Naive thymus-derived CD4-positive, alpha-beta T cell (primary cell): ENCODE measurements around the gene ZNF839. TPM values are rescaled to one million over a fixed set of nuclear protein-coding genes. Genes with fewer than 3 reads are reported as not detected.
A peak's percentile ranks its signal among the peaks of the same experiment; 100 is the strongest.
"Not testable (repeated sequence)": the region's sequence is repeated elsewhere in the genome, so short reads cannot be mapped to it uniquely, and the experiment has no call there.

Experiments
- ATAC-seq: fragments of 150-1000 bp; cut with Tn5 transposase; 2 replicates; pipeline ENCODE4 v1.10.0; 2021; ENCODE audit warnings: mild to moderate bottlenecking, moderate library complexity
- CTCF ChIA-PET: fragments of 350-600 bp; sonication (Branson Sonifier 250); formaldehyde crosslinking; loops from one replicate; lab custom pipeline; 2021; ENCODE audit warnings: antibody characterized with exemption; lab: Charles Lee
- POLR2A ChIA-PET: fragments of 350-600 bp; sonication (Branson Sonifier 250); formaldehyde crosslinking; loops from one replicate; lab custom pipeline; 2021; ENCODE audit warnings: antibody characterized with exemption, inconsistent platforms; lab: Charles Lee
- DNase-seq, 9 donors: peaks; one replicate each; pipeline versions ENCODE4 v3.0.0 to v3.0.0-alpha.2; 2020 to 2022; ENCODE audit warnings: mixed read lengths in 1 of 9
- H3K27ac ChIP-seq: one replicate; pipeline ENCODE4 v1.7.0; 2013; ENCODE audit warnings: mild to moderate bottlenecking, low read depth, low read length, moderate library complexity
- H3K27me3 ChIP-seq, 2 donors: one replicate each; pipeline ENCODE4 v1.7.0; 2013; ENCODE audit warnings: low read length in 2 of 2, mild to moderate bottlenecking in 2 of 2, moderate library complexity in 2 of 2; ENCODE audit not compliant: control insufficient read depth in 2 of 2, insufficient read depth in 2 of 2
- H3K36me3 ChIP-seq, 3 experiments: 1 replicate in 2 of 3; 2 replicates in 1 of 3; pipeline ENCODE4 v1.7.0; 2013; ENCODE audit warnings: low read length in 3 of 3, mild to moderate bottlenecking in 3 of 3, moderate library complexity in 1 of 3; ENCODE audit not compliant: insufficient read depth in 3 of 3, control insufficient read depth in 2 of 3
- H3K4me1 ChIP-seq, 2 donors: one replicate each; pipeline ENCODE4 v1.7.0; 2013; ENCODE audit warnings: low read length in 2 of 2, mild to moderate bottlenecking in 2 of 2, moderate library complexity in 1 of 2; ENCODE audit not compliant: control insufficient read depth in 2 of 2, insufficient read depth in 2 of 2
- H3K4me3 ChIP-seq: 2 replicates; pipeline ENCODE4 v1.7.0; 2013; ENCODE audit warnings: mild to moderate bottlenecking, low read length
- H3K9me3 ChIP-seq, 3 experiments: 1 replicate in 2 of 3; 2 replicates in 1 of 3; pipeline ENCODE4 v1.7.0; 2013; ENCODE audit warnings: low read length in 3 of 3; ENCODE audit not compliant: control insufficient read depth in 2 of 3
- H3K27ac Mint-ChIP-seq, 9 donors: one replicate each; pipeline ENCODE4 v1.8.0; 2020 to 2022; ENCODE audit warnings: mixed read lengths in 9 of 9, mild to moderate bottlenecking in 8 of 9, moderate library complexity in 5 of 9, inconsistent platforms in 2 of 9
- H3K27me3 Mint-ChIP-seq, 5 donors: one replicate each; pipeline ENCODE4 v1.8.0; 2021 to 2022; ENCODE audit warnings: mixed read lengths in 5 of 5, mild to moderate bottlenecking in 1 of 5
- H3K36me3 Mint-ChIP-seq, 5 donors: one replicate each; pipeline ENCODE4 v1.8.0; 2020 to 2022; ENCODE audit warnings: mixed read lengths in 5 of 5, mild to moderate bottlenecking in 3 of 5, inconsistent platforms in 1 of 5
- H3K4me1 Mint-ChIP-seq, 7 donors: one replicate each; pipeline ENCODE4 v1.8.0; 2020 to 2022; ENCODE audit warnings: mixed read lengths in 7 of 7, mild to moderate bottlenecking in 3 of 7, inconsistent platforms in 1 of 7
- H3K4me3 Mint-ChIP-seq, 10 donors: one replicate each; pipeline ENCODE4 v1.8.0; 2020 to 2022; ENCODE audit warnings: mild to moderate bottlenecking in 10 of 10, mixed read lengths in 10 of 10, moderate library complexity in 6 of 10, inconsistent platforms in 2 of 10
- H3K9me3 Mint-ChIP-seq, 11 donors: one replicate each; pipeline ENCODE4 v1.8.0; 2020 to 2022; ENCODE audit warnings: mixed read lengths in 11 of 11, mild to moderate bottlenecking in 4 of 11, inconsistent platforms in 1 of 11, moderate library complexity in 1 of 11
- intact Hi-C, 2 donors: fragments of 100-400 bp; cut with micrococcal nuclease; formaldehyde crosslinking; loops; one replicate each; pipeline ENCODE4 v1.15.1; 2023
- polyA plus RNA-seq, 2 donors: library from polyadenylated mRNA; unstranded; fragments of 300-500 nt; fragmentation: Illumina TruSeq; gene quantifications; one replicate each; pipeline ENCODE4 v1.2.3, GENCODE V29; 2021
- total RNA-seq, 6 experiments: library from RNA in 5 of 6; stranded (reverse) in 5 of 6; gene quantifications; 1 replicate in 5 of 6; 2 replicates in 1 of 6; pipeline ENCODE4 v1.2.3 and lab custom pipeline; 2021 to 2026

The ZNF839 gene
- total and polyA plus RNA-seq, 7 experiments from 2014 or later, result 5.9 to 24.9 (median 20.3) TPM

GRCh38 chr14:102344084-102344483 is 24.5 kb downstream of the ZNF839 start:
- Histone ChIP-seq H3K27ac (no peak overlapping the region), H3K4me1 (no peaks in the 10 kb centered on the region), H3K9me3 (no peaks in the 10 kb centered on the region), H3K27me3 (no peaks in the 10 kb centered on the region), H3K36me3 (peaks cover 0 to 74% (median 11%) of the 10 kb centered on the region in 3 experiments), H3K4me3 (no peak overlapping the region)
- POLR2A ChIA-PET, result no interaction called here
- DNase-seq (no peak), ATAC-seq (no peak)
- H3K4me3 Mint-ChIP-seq, result no peak overlapping the region
- no peaks in the 10 kb centered on the region for H3K27me3 Mint-ChIP-seq
- intact Hi-C loops, result no loop called here
- H3K4me1 Mint-ChIP-seq, result no peaks in the 10 kb centered on the region
- no peak overlapping the region for H3K27ac Mint-ChIP-seq
- H3K9me3 Mint-ChIP-seq, result no peaks in the 10 kb centered on the region
- H3K36me3 Mint-ChIP-seq, result peaks cover 7 to 36% (median 22%) of the 10 kb centered on the region in 5 donors
- CTCF ChIA-PET, result no interaction called here

DNA sequence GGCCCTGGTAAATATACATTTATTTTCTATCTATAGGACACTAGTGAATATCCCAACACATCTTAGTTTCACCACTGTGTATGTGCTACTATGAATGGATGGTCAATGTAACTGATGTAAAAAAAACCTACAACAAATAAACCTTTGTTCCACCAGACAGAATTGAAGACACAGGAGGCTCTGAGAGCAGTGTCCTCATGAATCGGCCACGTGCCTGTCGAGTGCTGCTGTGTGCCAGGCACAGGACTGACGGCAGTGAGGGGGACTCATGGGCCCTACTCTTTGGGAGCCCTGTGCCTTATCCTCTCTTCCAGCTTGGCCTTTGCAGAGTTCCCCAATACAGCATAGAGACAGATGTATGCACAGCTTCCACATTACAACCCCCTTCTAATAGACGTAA is 24.9 kb downstream of the ZNF839 start:
- no peaks in the 10 kb centered on the region for H3K4me1 Mint-ChIP-seq
- H3K4me1 ChIP-seq, result no peaks in the 10 kb centered on the region
- H3K27ac ChIP-seq, result no peak overlapping the region
- peak overlapping the region in 2 of 9 donors; percentile 17 to 74 for H3K27ac Mint-ChIP-seq
- no peak for DNase-seq
- no peaks in the 10 kb centered on the region for H3K27me3 ChIP-seq
- ChIA-PET POLR2A (no interaction called here), CTCF (no interaction called here)
- no peaks in the 10 kb centered on the region for H3K27me3 Mint-ChIP-seq
- H3K36me3 ChIP-seq, result peaks cover 0 to 75% (median 11%) of the 10 kb centered on the region in 3 experiments
- no peaks in the 10 kb centered on the region for H3K9me3 ChIP-seq
- H3K36me3 Mint-ChIP-seq, result peaks cover 8 to 39% (median 22%) of the 10 kb centered on the region in 5 donors
- no peak for ATAC-seq
- H3K9me3 Mint-ChIP-seq, result no peaks in the 10 kb centered on the region
- intact Hi-C loops, result no loop called here
- no peak overlapping the region for H3K4me3 Mint-ChIP-seq
- no peak overlapping the region for H3K4me3 ChIP-seq

DNA sequence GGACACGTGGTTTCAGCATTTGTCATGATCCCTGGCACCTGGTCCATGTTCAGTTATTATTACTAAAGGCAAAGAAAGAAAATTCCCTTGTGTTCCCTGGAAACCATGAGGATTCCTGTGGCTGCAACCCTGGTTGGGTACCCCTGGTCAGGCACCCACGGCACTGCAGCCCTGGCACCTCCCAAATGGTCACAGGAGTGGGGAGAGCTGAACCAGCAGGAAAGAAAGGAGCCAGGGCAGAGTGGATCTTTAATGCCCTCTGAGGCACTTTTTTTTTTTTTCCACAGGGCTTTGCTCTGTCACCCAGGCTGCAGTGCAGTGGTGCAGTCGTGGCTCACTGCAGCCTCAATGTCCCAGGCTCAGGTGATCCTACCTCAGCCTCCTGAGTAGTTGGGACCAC is 25.7 kb downstream of the ZNF839 start:
- ATAC-seq (no peak), DNase-seq (no peak)
- Histone ChIP-seq H3K4me1 (no peaks in the 10 kb centered on the region), H3K4me3 (no peak overlapping the region), H3K27me3 (no peaks in the 10 kb centered on the region), H3K36me3 (peaks cover 0 to 81% (median 11%) of the 10 kb centered on the region in 3 experiments), H3K9me3 (no peaks in the 10 kb centered on the region), H3K27ac (no peak overlapping the region)
- Mint-ChIP-seq H3K27ac (peak overlapping the region in 4 of 9 donors; percentile 17 to 74 (median 66)), H3K9me3 (no peaks in the 10 kb centered on the region), H3K27me3 (no peaks in the 10 kb centered on the region), H3K4me1 (no peaks in the 10 kb centered on the region), H3K36me3 (peaks cover 12 to 46% (median 22%) of the 10 kb centered on the region in 5 donors), H3K4me3 (no peak overlapping the region)
- CTCF ChIA-PET, result no interaction called here
- intact Hi-C loops, result no loop called here
- POLR2A ChIA-PET, result no interaction called here

DNA sequence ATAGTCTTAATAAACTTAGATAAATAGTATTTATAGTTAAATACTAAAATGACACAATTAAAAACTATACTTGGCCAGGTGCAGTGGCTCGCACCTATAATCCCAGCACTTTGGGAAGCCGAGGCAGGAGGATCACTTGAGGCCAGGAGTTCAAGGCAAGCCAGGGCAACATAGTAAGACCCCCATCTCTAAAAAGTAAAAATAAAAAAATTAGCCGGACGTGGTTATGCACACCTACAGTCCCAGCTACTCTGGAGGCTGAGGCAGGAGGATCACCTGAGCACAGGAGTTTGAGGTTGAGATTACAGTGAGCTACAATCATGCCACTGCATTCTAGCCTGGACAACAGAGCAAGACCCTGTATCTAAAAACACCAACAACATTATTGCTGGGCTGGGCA is 27.1 kb downstream of the ZNF839 start:
- Histone ChIP-seq H3K27me3 (no peaks in the 10 kb centered on the region), H3K27ac (no peak overlapping the region), H3K4me3 (no peak overlapping the region), H3K9me3 (no peaks in the 10 kb centered on the region), H3K36me3 (peaks cover 0 to 81% (median 7%) of the 10 kb centered on the region in 3 experiments), H3K4me1 (no peaks in the 10 kb centered on the region)
- POLR2A ChIA-PET, result no interaction called here
- no peak overlapping the region for H3K4me3 Mint-ChIP-seq
- H3K36me3 Mint-ChIP-seq, result peaks cover 12 to 51% (median 21%) of the 10 kb centered on the region in 5 donors
- CTCF ChIA-PET, result no interaction called here
- intact Hi-C loops, result no loop called here
- H3K9me3 Mint-ChIP-seq, result no peaks in the 10 kb centered on the region
- peak overlapping the region in 1 of 9 donors; percentile 14 for H3K27ac Mint-ChIP-seq
- no peak for DNase-seq
- no peaks in the 10 kb centered on the region for H3K27me3 Mint-ChIP-seq
- no peaks in the 10 kb centered on the region for H3K4me1 Mint-ChIP-seq
- ATAC-seq, result no peak

GRCh38 chr14:102348376-102348775 is 28.8 kb downstream of the ZNF839 start:
- Mint-ChIP-seq H3K27ac (no peak overlapping the region), H3K9me3 (no peaks in the 10 kb centered on the region), H3K4me1 (peaks cover 0 to 3% (median 0%) of the 10 kb centered on the region in 7 donors), H3K36me3 (peaks cover 12 to 51% (median 16%) of the 10 kb centered on the region in 5 donors), H3K27me3 (no peaks in the 10 kb centered on the region), H3K4me3 (no peak overlapping the region)
- H3K4me3 ChIP-seq, result no peak overlapping the region
- peaks cover 0 to 87% (median 7%) of the 10 kb centered on the region in 3 experiments for H3K36me3 ChIP-seq
- no peak overlapping the region for H3K27ac ChIP-seq
- ChIA-PET POLR2A (no interaction called here), CTCF (no interaction called here)
- no peaks in the 10 kb centered on the region for H3K27me3 ChIP-seq
- no peaks in the 10 kb centered on the region for H3K9me3 ChIP-seq
- H3K4me1 ChIP-seq, result no peaks in the 10 kb centered on the region
- intact Hi-C loops, result no loop called here
- no peak for ATAC-seq
- no peak for DNase-seq

- intact Hi-C loops, result no loop called here
- no peak for DNase-seq
- no peaks in the 10 kb centered on the region for H3K9me3 ChIP-seq
- H3K4me3 ChIP-seq, result no peak overlapping the region
- ChIA-PET CTCF (no interaction called here), POLR2A (interaction anchor here (0.6 kb wide), 1 partner anchor 167 kb away, joined by 4 read pairs; no protein-coding TSS in a partner anchor)
- ATAC-seq, result no peak
- H3K27ac ChIP-seq, result no peak overlapping the region
- peaks cover 0 to 88% (median 9%) of the 10 kb centered on the region in 3 experiments for H3K36me3 ChIP-seq
- peaks cover 12 to 56% (median 24%) of the 10 kb centered on the region in 5 donors for H3K36me3 Mint-ChIP-seq
- no peaks in the 10 kb centered on the region for H3K27me3 Mint-ChIP-seq
- H3K4me1 ChIP-seq, result no peaks in the 10 kb centered on the region
- no peaks in the 10 kb centered on the region for H3K9me3 Mint-ChIP-seq
- H3K4me1 Mint-ChIP-seq, result peaks cover 0 to 3% (median 0%) of the 10 kb centered on the region in 7 donors
- peak overlapping the region in 1 of 9 donors; percentile 74 for H3K27ac Mint-ChIP-seq
- H3K4me3 Mint-ChIP-seq, result no peak overlapping the region
- no peaks in the 10 kb centered on the region for H3K27me3 ChIP-seq
Measured at GRCh38 chr14:102351023-102351422, 31.5 kb downstream of the ZNF839 start.

DNA sequence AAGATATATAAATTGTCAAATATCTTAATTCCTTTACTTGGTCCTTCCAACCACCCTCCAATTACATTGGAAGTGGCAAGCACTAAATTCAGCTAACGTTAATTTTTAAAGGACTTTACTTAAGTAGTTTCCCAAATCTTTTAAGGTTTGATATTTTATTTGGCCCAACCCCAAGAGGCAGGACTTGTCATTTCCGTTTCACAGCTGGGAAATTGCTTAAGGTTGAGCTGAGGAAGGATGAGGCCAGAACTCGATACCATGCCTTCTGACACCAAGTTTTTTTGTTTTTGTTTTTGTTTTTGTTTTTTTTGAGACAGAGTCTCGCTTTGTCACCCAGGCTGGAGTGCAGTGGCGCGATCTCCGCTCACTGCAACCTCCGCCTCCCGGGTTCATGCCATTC is 32.0 kb downstream of the ZNF839 start:
- DNase-seq, H3K27me3 ChIP-seq, H3K4me3 Mint-ChIP-seq, intact Hi-C loops, H3K4me1 Mint-ChIP-seq, H3K9me3 Mint-ChIP-seq, H3K4me3 ChIP-seq, H3K27ac ChIP-seq, CTCF ChIA-PET, H3K27ac Mint-ChIP-seq, ATAC-seq, H3K9me3 ChIP-seq, H3K4me1 ChIP-seq, H3K27me3 Mint-ChIP-seq: not testable (repeated sequence)
- H3K36me3 Mint-ChIP-seq, result peaks cover 12 to 57% (median 24%) of the 10 kb centered on the region in 5 donors
- peaks cover 0 to 88% (median 9%) of the 10 kb centered on the region in 3 experiments for H3K36me3 ChIP-seq
- POLR2A ChIA-PET, result interaction anchor here (0.6 kb wide), 1 partner anchor 167 kb away, joined by 4 read pairs; no protein-coding TSS in a partner anchor
